Measurements from ENCODE around the gene MSTN. TPM values are rescaled to one million over a fixed set of nuclear protein-coding genes. Genes with fewer than 3 reads are reported as not detected.
A peak's percentile ranks its signal among the peaks of the same experiment; 100 is the strongest.

MSTN gene
- total RNA-seq, 1 experiment from 2014 or later = not detected

DNA sequence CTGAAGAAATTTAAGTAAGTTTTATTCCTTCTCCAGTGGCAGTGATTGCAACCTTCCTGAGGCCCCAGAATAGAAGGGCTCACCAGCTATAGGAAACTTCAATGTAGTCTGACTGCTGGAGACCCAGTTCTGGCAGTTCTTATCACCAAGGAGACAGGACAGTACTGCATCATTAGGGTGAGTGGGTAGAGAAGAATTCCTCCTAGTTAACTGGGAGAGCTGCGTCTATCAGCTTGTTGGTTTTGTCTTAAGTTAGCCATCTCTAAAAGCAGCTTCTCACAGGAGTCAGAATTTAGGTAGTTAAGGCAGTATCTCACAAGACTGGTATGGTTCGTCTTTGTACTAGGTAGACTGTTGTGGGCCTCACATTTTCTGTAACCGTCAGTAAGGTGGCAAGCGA lies 3.3 kb upstream of the MSTN start:
- ATAC-seq (peak; percentile 24; the same call in 1 of the 2 replicates), DNase-seq (ENCODE audit: low spot score) (no peak)
- no peaks in the 10 kb centered on the region for H3K27me3 Mint-ChIP-seq (ENCODE audit: low read depth)
- no peaks in the 10 kb centered on the region for H3K9me3 Mint-ChIP-seq
- CTCF ChIA-PET = no interaction called here
- no peaks in the 10 kb centered on the region for H3K4me1 Mint-ChIP-seq
- no peaks in the 10 kb centered on the region for H3K36me3 Mint-ChIP-seq
- POLR2A ChIA-PET = no interaction called here
- TF ChIP-seq CREM (CRISPR knock-in tag; IDR thresholded peaks at IDR 0.05) (no peak), FOXP1 (CRISPR knock-in tag; IDR thresholded peaks at IDR 0.05; ENCODE audit: borderline replicate concordance) (no peak), FOXK1 (CRISPR knock-in tag; IDR thresholded peaks at IDR 0.05) (no peak), ZNF317 (CRISPR knock-in tag; IDR thresholded peaks at IDR 0.05; ENCODE audit: borderline replicate concordance, low read depth) (no peak), ZNF263 (CRISPR knock-in tag; IDR thresholded peaks at IDR 0.05; ENCODE audit: low read depth) (no peak), GABPB1 (CRISPR knock-in tag; IDR thresholded peaks at IDR 0.05) (no peak), ZNF671 (CRISPR knock-in tag; IDR thresholded peaks at IDR 0.05) (no peak), NFATC4 (CRISPR knock-in tag; IDR thresholded peaks at IDR 0.05) (no peak), TEAD1 (CRISPR knock-in tag; IDR thresholded peaks at IDR 0.05) (no peak), NFE2L1 (CRISPR knock-in tag; IDR thresholded peaks at IDR 0.05) (no peak), RORB (CRISPR knock-in tag; IDR thresholded peaks at IDR 0.05) (no peak)
- TF ChIP-seq, protein P1, sequence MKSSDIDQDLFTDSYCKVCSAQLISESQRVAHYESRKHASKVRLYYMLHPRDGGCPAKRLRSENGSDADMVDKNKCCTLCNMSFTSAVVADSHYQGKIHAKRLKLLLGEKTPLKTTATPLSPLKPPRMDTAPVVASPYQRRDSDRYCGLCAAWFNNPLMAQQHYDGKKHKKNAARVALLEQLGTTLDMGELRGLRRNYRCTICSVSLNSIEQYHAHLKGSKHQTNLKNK (CRISPR knock-in tag; IDR thresholded peaks at IDR 0.05) = no peak
- TF ChIP-seq, protein P2, sequence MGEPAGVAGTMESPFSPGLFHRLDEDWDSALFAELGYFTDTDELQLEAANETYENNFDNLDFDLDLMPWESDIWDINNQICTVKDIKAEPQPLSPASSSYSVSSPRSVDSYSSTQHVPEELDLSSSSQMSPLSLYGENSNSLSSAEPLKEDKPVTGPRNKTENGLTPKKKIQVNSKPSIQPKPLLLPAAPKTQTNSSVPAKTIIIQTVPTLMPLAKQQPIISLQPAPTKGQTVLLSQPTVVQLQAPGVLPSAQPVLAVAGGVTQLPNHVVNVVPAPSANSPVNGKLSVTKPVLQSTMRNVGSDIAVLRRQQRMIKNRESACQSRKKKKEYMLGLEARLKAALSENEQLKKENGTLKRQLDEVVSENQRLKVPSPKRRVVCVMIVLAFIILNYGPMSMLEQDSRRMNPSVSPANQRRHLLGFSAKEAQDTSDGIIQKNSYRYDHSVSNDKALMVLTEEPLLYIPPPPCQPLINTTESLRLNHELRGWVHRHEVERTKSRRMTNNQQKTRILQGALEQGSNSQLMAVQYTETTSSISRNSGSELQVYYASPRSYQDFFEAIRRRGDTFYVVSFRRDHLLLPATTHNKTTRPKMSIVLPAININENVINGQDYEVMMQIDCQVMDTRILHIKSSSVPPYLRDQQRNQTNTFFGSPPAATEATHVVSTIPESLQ (CRISPR knock-in tag; IDR thresholded peaks at IDR 0.05) = no peak
- TF ChIP-seq, protein P3, sequence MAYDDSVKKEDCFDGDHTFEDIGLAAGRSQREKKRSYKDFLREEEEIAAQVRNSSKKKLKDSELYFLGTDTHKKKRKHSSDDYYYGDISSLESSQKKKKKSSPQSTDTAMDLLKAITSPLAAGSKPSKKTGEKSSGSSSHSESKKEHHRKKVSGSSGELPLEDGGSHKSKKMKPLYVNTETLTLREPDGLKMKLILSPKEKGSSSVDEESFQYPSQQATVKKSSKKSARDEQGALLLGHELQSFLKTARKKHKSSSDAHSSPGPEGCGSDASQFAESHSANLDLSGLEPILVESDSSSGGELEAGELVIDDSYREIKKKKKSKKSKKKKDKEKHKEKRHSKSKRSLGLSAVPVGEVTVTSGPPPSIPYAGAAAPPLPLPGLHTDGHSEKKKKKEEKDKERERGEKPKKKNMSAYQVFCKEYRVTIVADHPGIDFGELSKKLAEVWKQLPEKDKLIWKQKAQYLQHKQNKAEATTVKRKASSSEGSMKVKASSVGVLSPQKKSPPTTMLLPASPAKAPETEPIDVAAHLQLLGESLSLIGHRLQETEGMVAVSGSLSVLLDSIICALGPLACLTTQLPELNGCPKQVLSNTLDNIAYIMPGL (CRISPR knock-in tag; IDR thresholded peaks at IDR 0.05) = no peak
- TF ChIP-seq, protein P4, sequence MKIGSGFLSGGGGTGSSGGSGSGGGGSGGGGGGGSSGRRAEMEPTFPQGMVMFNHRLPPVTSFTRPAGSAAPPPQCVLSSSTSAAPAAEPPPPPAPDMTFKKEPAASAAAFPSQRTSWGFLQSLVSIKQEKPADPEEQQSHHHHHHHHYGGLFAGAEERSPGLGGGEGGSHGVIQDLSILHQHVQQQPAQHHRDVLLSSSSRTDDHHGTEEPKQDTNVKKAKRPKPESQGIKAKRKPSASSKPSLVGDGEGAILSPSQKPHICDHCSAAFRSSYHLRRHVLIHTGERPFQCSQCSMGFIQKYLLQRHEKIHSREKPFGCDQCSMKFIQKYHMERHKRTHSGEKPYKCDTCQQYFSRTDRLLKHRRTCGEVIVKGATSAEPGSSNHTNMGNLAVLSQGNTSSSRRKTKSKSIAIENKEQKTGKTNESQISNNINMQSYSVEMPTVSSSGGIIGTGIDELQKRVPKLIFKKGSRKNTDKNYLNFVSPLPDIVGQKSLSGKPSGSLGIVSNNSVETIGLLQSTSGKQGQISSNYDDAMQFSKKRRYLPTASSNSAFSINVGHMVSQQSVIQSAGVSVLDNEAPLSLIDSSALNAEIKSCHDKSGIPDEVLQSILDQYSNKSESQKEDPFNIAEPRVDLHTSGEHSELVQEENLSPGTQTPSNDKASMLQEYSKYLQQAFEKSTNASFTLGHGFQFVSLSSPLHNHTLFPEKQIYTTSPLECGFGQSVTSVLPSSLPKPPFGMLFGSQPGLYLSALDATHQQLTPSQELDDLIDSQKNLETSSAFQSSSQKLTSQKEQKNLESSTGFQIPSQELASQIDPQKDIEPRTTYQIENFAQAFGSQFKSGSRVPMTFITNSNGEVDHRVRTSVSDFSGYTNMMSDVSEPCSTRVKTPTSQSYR (CRISPR knock-in tag; IDR thresholded peaks at IDR 0.05) = no peak
- TF ChIP-seq, protein P5, sequence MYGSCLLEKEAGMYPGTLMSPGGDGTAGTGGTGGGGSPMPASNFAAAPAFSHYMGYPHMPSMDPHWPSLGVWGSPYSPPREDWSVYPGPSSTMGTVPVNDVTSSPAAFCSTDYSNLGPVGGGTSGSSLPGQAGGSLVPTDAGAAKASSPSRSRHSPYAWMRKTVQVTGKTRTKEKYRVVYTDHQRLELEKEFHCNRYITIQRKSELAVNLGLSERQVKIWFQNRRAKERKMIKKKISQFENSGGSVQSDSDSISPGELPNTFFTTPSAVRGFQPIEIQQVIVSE (CRISPR knock-in tag; IDR thresholded peaks at IDR 0.05; ENCODE audit: borderline replicate concordance) = no peak
- H3K4me3 Mint-ChIP-seq = no peak overlapping the region
- no peak overlapping the region for H3K27ac Mint-ChIP-seq

DNA sequence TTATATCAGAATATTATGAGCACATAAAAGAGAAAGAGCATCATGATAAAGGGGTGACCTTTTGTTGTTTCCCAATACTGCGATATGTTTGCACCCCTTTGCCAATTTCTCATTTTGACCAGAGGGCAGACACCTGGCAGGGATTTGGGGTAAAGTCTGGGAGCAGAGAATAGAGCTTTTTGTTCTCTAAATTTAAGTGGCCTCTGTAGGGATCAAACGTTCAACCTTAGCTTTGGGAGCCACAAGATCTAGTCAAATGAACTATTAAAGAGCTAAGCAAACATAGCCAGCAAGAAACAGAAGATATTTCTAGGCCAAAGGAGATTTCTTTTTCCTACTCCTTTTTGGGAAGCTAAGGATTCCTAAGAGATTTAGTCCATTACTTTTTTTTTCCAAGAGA lies 1.1 kb upstream of the MSTN start:
- Mint-ChIP-seq H3K36me3 (no peaks in the 10 kb centered on the region), H3K27ac (no peak overlapping the region), H3K9me3 (no peaks in the 10 kb centered on the region), H3K4me3 (no peak overlapping the region), H3K4me1 (no peaks in the 10 kb centered on the region), H3K27me3 (ENCODE audit: low read depth) (no peaks in the 10 kb centered on the region)
- ATAC-seq (no peak), DNase-seq (ENCODE audit: low spot score) (no peak)
- ChIA-PET POLR2A (no interaction called here), CTCF (no interaction called here)
- no peak for TF ChIP-seq ETV6 (CRISPR knock-in tag; IDR thresholded peaks at IDR 0.05)
- TF ChIP-seq CREM (CRISPR knock-in tag; IDR thresholded peaks at IDR 0.05) = no peak
- no peak for TF ChIP-seq FOXK1 (CRISPR knock-in tag; IDR thresholded peaks at IDR 0.05)
- TF ChIP-seq GTF2I (CRISPR knock-in tag; conservative IDR thresholded peaks at IDR 0.05) = no peak
- no peak for TF ChIP-seq CREB1 (CRISPR knock-in tag; IDR thresholded peaks at IDR 0.05)
- TF ChIP-seq TEAD1 (CRISPR knock-in tag; IDR thresholded peaks at IDR 0.05) = no peak
- no peak for TF ChIP-seq NFATC4 (CRISPR knock-in tag; IDR thresholded peaks at IDR 0.05)
- no peak for TF ChIP-seq ZNF671 (CRISPR knock-in tag; IDR thresholded peaks at IDR 0.05)
- TF ChIP-seq, protein P6, sequence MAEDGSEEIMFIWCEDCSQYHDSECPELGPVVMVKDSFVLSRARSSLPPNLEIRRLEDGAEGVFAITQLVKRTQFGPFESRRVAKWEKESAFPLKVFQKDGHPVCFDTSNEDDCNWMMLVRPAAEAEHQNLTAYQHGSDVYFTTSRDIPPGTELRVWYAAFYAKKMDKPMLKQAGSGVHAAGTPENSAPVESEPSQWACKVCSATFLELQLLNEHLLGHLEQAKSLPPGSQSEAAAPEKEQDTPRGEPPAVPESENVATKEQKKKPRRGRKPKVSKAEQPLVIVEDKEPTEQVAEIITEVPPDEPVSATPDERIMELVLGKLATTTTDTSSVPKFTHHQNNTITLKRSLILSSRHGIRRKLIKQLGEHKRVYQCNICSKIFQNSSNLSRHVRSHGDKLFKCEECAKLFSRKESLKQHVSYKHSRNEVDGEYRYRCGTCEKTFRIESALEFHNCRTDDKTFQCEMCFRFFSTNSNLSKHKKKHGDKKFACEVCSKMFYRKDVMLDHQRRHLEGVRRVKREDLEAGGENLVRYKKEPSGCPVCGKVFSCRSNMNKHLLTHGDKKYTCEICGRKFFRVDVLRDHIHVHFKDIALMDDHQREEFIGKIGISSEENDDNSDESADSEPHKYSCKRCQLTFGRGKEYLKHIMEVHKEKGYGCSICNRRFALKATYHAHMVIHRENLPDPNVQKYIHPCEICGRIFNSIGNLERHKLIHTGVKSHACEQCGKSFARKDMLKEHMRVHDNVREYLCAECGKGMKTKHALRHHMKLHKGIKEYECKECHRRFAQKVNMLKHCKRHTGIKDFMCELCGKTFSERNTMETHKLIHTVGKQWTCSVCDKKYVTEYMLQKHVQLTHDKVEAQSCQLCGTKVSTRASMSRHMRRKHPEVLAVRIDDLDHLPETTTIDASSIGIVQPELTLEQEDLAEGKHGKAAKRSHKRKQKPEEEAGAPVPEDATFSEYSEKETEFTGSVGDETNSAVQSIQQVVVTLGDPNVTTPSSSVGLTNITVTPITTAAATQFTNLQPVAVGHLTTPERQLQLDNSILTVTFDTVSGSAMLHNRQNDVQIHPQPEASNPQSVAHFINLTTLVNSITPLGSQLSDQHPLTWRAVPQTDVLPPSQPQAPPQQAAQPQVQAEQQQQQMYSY (CRISPR knock-in tag; IDR thresholded peaks at IDR 0.05) = no peak
- no peak for TF ChIP-seq SMAD4 (CRISPR knock-in tag; IDR thresholded peaks at IDR 0.05)
- TF ChIP-seq GRHL2 (CRISPR knock-in tag; IDR thresholded peaks at IDR 0.05; ENCODE audit: insufficient replicate concordance, severe bottlenecking) = no peak
- TF ChIP-seq JAZF1 (CRISPR knock-in tag; IDR thresholded peaks at IDR 0.05) = no peak
- TF ChIP-seq ZNF423 (CRISPR knock-in tag; IDR thresholded peaks at IDR 0.05) = no peak
- no peak for TF ChIP-seq SP1 (CRISPR knock-in tag; conservative IDR thresholded peaks at IDR 0.05)

All from WTC11 (cell line).